ENCODE measurements around the gene PTRH2.

PTRH2 gene

GRCh38 chr17:59722623-59723022 lies 15.4 kb upstream of the PTRH2 start:
- no peak overlapping the region for H3K4me3 ChIP-seq (ENCODE audit: low read depth, low read length)
- DNase-seq (ENCODE audit: low read depth) = no peak
- no peak for TF ChIP-seq CTCF (IDR thresholded peaks at IDR 0.05; ENCODE audit: insufficient read depth, low read depth, low read length, missing control alignments)

GRCh38 chr17:59719526-59719925 lies 12.3 kb upstream of the PTRH2 start:
- no peak overlapping the region for H3K4me3 ChIP-seq (ENCODE audit: low read depth, low read length)
- DNase-seq (ENCODE audit: low read depth) = no peak
- no peak for TF ChIP-seq CTCF (IDR thresholded peaks at IDR 0.05; ENCODE audit: insufficient read depth, low read depth, low read length, missing control alignments)

GRCh38 chr17:59716427-59716826 lies 9.2 kb upstream of the PTRH2 start:
- no peak for TF ChIP-seq CTCF (IDR thresholded peaks at IDR 0.05; ENCODE audit: insufficient read depth, low read depth, low read length, missing control alignments)
- DNase-seq (ENCODE audit: low read depth) = no peak
- H3K4me3 ChIP-seq (ENCODE audit: low read depth, low read length) = no peak overlapping the region

GRCh38 chr17:59714255-59714654 lies 7.0 kb upstream of the PTRH2 start:
- DNase-seq (ENCODE audit: low read depth) = no peak
- no peak for TF ChIP-seq CTCF (IDR thresholded peaks at IDR 0.05; ENCODE audit: insufficient read depth, low read depth, low read length, missing control alignments)
- H3K4me3 ChIP-seq (ENCODE audit: low read depth, low read length) = no peak overlapping the region

GRCh38 chr17:59712862-59713261 lies 5.6 kb upstream of the PTRH2 start:
- no peak for TF ChIP-seq CTCF (IDR thresholded peaks at IDR 0.05; ENCODE audit: insufficient read depth, low read depth, low read length, missing control alignments)
- no peak overlapping the region for H3K4me3 ChIP-seq (ENCODE audit: low read depth, low read length)
- DNase-seq (ENCODE audit: low read depth) = no peak

- no peak for TF ChIP-seq CTCF (IDR thresholded peaks at IDR 0.05; ENCODE audit: insufficient read depth, low read depth, low read length, missing control alignments)
- H3K4me3 ChIP-seq (ENCODE audit: low read depth, low read length) = no peak overlapping the region
- no peak for DNase-seq (ENCODE audit: low read depth)
These were observed 4.7 kb upstream of the PTRH2 start for GRCh38 chr17:59711936-59712335.

GRCh38 chr17:59707971-59708430 lies 771 bp upstream of the PTRH2 start:
- DNase-seq (ENCODE audit: low read depth) = no peak
- TF ChIP-seq CTCF (IDR thresholded peaks at IDR 0.05; ENCODE audit: insufficient read depth, low read depth, low read length, missing control alignments) = no peak

More at GRCh38 chr17:59707971-59708430, 771 bp upstream of the PTRH2 start:
- H3K4me3 ChIP-seq (ENCODE audit: low read depth, low read length) = peak overlapping the region; percentile 88
